ENCODE data around the gene PRR23B. TPM values are rescaled to one million over a fixed set of nuclear protein-coding genes. Genes with fewer than 3 reads are reported as not detected.

Gene PRR23B
- total and polyA plus RNA-seq, 2 donors (not counting 1 experiment from before 2014, with no cell fraction given) = not detected

DNA sequence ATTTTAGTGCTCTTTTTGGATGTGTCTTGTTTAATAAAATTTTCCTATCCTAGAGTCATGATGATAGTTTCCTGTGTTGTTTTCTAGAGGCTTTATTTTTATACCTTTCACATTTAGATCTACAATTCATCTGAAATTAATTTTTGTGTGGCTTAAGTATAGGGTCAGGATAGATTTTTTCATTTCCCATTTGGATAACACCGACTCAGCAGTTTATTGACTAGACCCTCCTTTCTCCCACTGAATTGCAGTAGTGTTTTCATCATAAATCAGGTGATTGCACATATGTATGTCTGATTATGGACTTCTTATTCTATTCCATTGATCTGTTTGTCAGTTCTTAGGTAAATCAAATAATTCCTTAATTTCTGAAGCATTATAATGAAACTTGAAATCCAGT lies 25.0 kb downstream of the PRR23B start:
- no peak overlapping the region for H3K4me2 ChIP-seq (replicated peaks; ENCODE audit: low read depth, low read length, poor library complexity, severe bottlenecking)
- no peak overlapping the region for H3K27ac Mint-ChIP-seq
- WGBS (ENCODE audit: insufficient coverage) = no CpG with 5 or more reads among the region's 1 CpG
- ChIA-PET POLR2A (no interaction called here), CTCF (no interaction called here)
- H3K27ac ChIP-seq (ENCODE audit: low read length in 2 of 2) = no peak overlapping the region
- no peaks in the 10 kb centered on the region for H3K79me2 ChIP-seq (ENCODE audit: control insufficient read depth, insufficient read depth, low read length)
- no peaks in the 10 kb centered on the region for H3K4me1 Mint-ChIP-seq
- no peak overlapping the region for H2AFZ ChIP-seq (ENCODE audit: insufficient read depth, low read depth, low read length, poor library complexity, severe bottlenecking)
- peaks cover 10% of the 10 kb centered on the region for H3K27me3 Mint-ChIP-seq
- peaks cover 2% of the 10 kb centered on the region for H3K9me3 Mint-ChIP-seq (ENCODE audit: insufficient read depth)
- H3K4me3 ChIP-seq (ENCODE audit: control extremely low read depth in 1 of 5, extremely low read depth in 1 of 5, insufficient read depth in 1 of 5, low read depth in 2 of 5, low read length in 4 of 5) = no peak overlapping the region
- DNase-seq = no peak
- ATAC-seq (ENCODE audit: low read depth) = no peak
- H3K27me3 ChIP-seq (replicated peaks in 1 of 4; ENCODE audit: control extremely low read depth in 1 of 4, control insufficient read depth in 3 of 4, insufficient read depth in 4 of 4, low read length in 3 of 4) = peaks cover 0 to 3% (median 0%) of the 10 kb centered on the region in 4 experiments
- no peaks in the 10 kb centered on the region for H3K36me3 ChIP-seq (replicated peaks in 1 of 2; ENCODE audit: control extremely low read depth in 1 of 2, control insufficient read depth in 1 of 2, extremely low read depth in 1 of 2, insufficient read depth in 2 of 2, low read length in 1 of 2)
- intact Hi-C loops (cut with micrococcal nuclease) = no loop called here
- H3K4me1 ChIP-seq (ENCODE audit: control insufficient read depth in 2 of 2, insufficient read depth in 2 of 2, low read length in 2 of 2) = no peaks in the 10 kb centered on the region
- H4K20me1 ChIP-seq (ENCODE audit: control insufficient read depth, insufficient read depth, low read length, poor library complexity, severe bottlenecking) = no peaks in the 10 kb centered on the region
- TF ChIP-seq EZH2 (IDR thresholded peaks at IDR 0.05; ENCODE audit: borderline replicate concordance, insufficient read depth, low read depth, low read length, poor library complexity, severe bottlenecking) = no peak
- TF ChIP-seq, protein P1, sequence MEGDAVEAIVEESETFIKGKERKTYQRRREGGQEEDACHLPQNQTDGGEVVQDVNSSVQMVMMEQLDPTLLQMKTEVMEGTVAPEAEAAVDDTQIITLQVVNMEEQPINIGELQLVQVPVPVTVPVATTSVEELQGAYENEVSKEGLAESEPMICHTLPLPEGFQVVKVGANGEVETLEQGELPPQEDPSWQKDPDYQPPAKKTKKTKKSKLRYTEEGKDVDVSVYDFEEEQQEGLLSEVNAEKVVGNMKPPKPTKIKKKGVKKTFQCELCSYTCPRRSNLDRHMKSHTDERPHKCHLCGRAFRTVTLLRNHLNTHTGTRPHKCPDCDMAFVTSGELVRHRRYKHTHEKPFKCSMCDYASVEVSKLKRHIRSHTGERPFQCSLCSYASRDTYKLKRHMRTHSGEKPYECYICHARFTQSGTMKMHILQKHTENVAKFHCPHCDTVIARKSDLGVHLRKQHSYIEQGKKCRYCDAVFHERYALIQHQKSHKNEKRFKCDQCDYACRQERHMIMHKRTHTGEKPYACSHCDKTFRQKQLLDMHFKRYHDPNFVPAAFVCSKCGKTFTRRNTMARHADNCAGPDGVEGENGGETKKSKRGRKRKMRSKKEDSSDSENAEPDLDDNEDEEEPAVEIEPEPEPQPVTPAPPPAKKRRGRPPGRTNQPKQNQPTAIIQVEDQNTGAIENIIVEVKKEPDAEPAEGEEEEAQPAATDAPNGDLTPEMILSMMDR (IDR thresholded peaks at IDR 0.05) = no peak
- no peak overlapping the region for H3K9ac ChIP-seq (ENCODE audit: low read length)
- H3K4me3 Mint-ChIP-seq = no peak overlapping the region
- peaks cover 0 to 3% (median 0%) of the 10 kb centered on the region in 3 donors for H3K9me3 ChIP-seq (ENCODE audit: control extremely low read depth in 1 of 3, control insufficient read depth in 2 of 3, insufficient read depth in 1 of 3, low read length in 2 of 3)

DNA sequence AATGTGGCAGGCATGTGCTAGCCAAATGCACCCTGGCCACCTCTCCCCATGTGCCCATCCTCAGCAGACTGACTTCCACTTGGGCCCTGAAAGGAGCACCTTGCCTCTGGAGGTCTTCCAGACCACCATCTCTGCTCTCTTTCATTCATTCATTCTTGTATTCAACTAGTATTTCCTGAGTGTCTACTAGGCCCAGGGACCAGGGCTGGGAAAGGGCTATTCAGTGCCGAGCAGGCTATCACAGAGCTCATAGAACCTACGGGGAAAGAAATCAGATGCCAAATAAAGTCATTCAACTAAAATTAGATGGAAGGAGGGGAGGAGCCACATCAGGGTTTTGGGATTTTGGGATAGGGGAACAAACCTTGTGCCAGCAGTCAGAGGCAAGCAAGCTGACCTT lies 33.5 kb downstream of the PRR23B start:
- no peak for DNase-seq
- Mint-ChIP-seq H3K27ac (no peak overlapping the region), H3K4me3 (no peak overlapping the region), H3K4me1 (no peaks in the 10 kb centered on the region), H3K9me3 (ENCODE audit: insufficient read depth) (no peaks in the 10 kb centered on the region), H3K27me3 (peaks cover 17% of the 10 kb centered on the region)
- 100% methylated on average over 1 of the region's 2 CpGs for WGBS (ENCODE audit: insufficient coverage)
- POLR2A ChIA-PET = no interaction called here
- Histone ChIP-seq H3K27ac (ENCODE audit: low read length in 2 of 2) (no peak overlapping the region), H3K4me3 (ENCODE audit: control extremely low read depth in 1 of 5, extremely low read depth in 1 of 5, insufficient read depth in 1 of 5, low read depth in 2 of 5, low read length in 4 of 5) (no peak overlapping the region), H3K4me2 (replicated peaks; ENCODE audit: low read depth, low read length, poor library complexity, severe bottlenecking) (no peak overlapping the region), H3K79me2 (ENCODE audit: control insufficient read depth, insufficient read depth, low read length) (no peaks in the 10 kb centered on the region), H3K9me3 (ENCODE audit: control extremely low read depth in 1 of 3, control insufficient read depth in 2 of 3, insufficient read depth in 1 of 3, low read length in 2 of 3) (no peaks in the 10 kb centered on the region), H3K4me1 (ENCODE audit: control insufficient read depth in 2 of 2, insufficient read depth in 2 of 2, low read length in 2 of 2) (no peaks in the 10 kb centered on the region), H2AFZ (ENCODE audit: insufficient read depth, low read depth, low read length, poor library complexity, severe bottlenecking) (no peak overlapping the region), H4K20me1 (ENCODE audit: control insufficient read depth, insufficient read depth, low read length, poor library complexity, severe bottlenecking) (no peaks in the 10 kb centered on the region), H3K36me3 (replicated peaks in 1 of 2; ENCODE audit: control extremely low read depth in 1 of 2, control insufficient read depth in 1 of 2, extremely low read depth in 1 of 2, insufficient read depth in 2 of 2, low read length in 1 of 2) (no peaks in the 10 kb centered on the region), H3K9ac (ENCODE audit: low read length) (no peak overlapping the region), H3K27me3 (replicated peaks in 1 of 4; ENCODE audit: control extremely low read depth in 1 of 4, control insufficient read depth in 3 of 4, insufficient read depth in 4 of 4, low read length in 3 of 4) (no peaks in the 10 kb centered on the region)
- no peak for ATAC-seq (ENCODE audit: low read depth)
- TF ChIP-seq, protein P1 (IDR thresholded peaks at IDR 0.05) = no peak
- no peak for TF ChIP-seq EZH2 (IDR thresholded peaks at IDR 0.05; ENCODE audit: borderline replicate concordance, insufficient read depth, low read depth, low read length, poor library complexity, severe bottlenecking)
- intact Hi-C loops (cut with micrococcal nuclease) = no loop called here
- CTCF ChIA-PET = no interaction called here

Data from B cell (primary cell).